ENCODE data around the gene LRRC46. TPM values are rescaled to one million over a fixed set of nuclear protein-coding genes. Genes with fewer than 3 reads are reported as not detected.

Gene LRRC46
- total and polyA plus RNA-seq, 10 of the 15 experiments (the other 5 are each of a cell fraction or from before 2014, with no cell fraction given): 0.15 to 1.8 (median 0.38) TPM; not detected in 1

DNA sequence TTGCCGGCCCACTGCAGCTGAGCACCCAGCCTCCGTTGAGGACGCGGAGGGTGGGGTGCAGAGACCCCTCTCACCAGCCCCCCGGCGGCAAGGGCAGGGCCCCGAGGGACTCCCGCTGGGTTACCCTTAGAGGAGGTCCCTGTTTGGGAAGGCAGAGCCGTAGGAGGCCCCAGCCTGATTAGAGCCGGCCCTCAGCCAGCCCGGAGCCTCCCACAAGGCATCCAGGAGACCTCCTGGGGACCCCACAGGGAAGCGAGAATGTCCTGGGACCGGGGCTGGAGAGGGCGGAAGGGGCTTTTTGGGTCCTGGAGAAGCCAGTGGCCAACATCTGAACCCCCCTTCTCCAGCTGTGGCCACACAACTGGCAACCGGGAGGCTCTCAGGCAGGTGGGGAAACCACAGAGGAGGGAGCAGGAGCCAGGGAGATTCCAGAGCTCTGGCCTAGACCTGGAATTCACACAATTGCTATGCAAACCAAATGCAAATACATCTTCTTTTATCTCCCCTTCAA, 41.2 kb downstream of the LRRC46 start:
- H3K36me3 ChIP-seq (ENCODE audit: control insufficient read depth in 2 of 2, insufficient read depth in 2 of 2, low read length in 1 of 2): no peaks in the 10 kb centered on the region
- TF ChIP-seq, protein P1, sequence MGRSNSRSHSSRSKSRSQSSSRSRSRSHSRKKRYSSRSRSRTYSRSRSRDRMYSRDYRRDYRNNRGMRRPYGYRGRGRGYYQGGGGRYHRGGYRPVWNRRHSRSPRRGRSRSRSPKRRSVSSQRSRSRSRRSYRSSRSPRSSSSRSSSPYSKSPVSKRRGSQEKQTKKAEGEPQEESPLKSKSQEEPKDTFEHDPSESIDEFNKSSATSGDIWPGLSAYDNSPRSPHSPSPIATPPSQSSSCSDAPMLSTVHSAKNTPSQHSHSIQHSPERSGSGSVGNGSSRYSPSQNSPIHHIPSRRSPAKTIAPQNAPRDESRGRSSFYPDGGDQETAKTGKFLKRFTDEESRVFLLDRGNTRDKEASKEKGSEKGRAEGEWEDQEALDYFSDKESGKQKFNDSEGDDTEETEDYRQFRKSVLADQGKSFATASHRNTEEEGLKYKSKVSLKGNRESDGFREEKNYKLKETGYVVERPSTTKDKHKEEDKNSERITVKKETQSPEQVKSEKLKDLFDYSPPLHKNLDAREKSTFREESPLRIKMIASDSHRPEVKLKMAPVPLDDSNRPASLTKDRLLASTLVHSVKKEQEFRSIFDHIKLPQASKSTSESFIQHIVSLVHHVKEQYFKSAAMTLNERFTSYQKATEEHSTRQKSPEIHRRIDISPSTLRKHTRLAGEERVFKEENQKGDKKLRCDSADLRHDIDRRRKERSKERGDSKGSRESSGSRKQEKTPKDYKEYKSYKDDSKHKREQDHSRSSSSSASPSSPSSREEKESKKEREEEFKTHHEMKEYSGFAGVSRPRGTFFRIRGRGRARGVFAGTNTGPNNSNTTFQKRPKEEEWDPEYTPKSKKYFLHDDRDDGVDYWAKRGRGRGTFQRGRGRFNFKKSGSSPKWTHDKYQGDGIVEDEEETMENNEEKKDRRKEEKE (IDR thresholded peaks at IDR 0.05): no peak
- no peak for TF ChIP-seq JUND (IDR thresholded peaks at IDR 0.05; ENCODE audit: low read depth, low read length)
- no peak for TF ChIP-seq CREB1 (IDR thresholded peaks at IDR 0.05; ENCODE audit: low read depth)
- TF ChIP-seq NFYA (IDR thresholded peaks at IDR 0.05; ENCODE audit: borderline replicate concordance, low read depth, low read length): no peak
- TF ChIP-seq, protein P2, sequence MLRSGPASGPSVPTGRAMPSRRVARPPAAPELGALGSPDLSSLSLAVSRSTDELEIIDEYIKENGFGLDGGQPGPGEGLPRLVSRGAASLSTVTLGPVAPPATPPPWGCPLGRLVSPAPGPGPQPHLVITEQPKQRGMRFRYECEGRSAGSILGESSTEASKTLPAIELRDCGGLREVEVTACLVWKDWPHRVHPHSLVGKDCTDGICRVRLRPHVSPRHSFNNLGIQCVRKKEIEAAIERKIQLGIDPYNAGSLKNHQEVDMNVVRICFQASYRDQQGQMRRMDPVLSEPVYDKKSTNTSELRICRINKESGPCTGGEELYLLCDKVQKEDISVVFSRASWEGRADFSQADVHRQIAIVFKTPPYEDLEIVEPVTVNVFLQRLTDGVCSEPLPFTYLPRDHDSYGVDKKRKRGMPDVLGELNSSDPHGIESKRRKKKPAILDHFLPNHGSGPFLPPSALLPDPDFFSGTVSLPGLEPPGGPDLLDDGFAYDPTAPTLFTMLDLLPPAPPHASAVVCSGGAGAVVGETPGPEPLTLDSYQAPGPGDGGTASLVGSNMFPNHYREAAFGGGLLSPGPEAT (IDR thresholded peaks at IDR 0.05; ENCODE audit: low read depth): no peak
- TF ChIP-seq ZNF274 (IDR thresholded peaks at IDR 0.05; ENCODE audit: insufficient read depth, insufficient read length): no peak
- TF ChIP-seq CHD2 (IDR thresholded peaks at IDR 0.05; ENCODE audit: borderline replicate concordance, low read depth, low read length): no peak
- H3K4me3 ChIP-seq: no peak overlapping the region
- POLR2A ChIA-PET: no interaction called here
- ATAC-seq (no peak; the same call in 2 of the 3 replicates), FAIRE-seq (no peak), DNase-seq (ENCODE audit: low read depth, low spot score) (no peak)
- CTCF ChIA-PET: interaction anchor here (1.8 kb wide), 1 partner anchor 30 kb away, joined by 9 read pairs; no protein-coding TSS in a partner anchor
- H3K4me2 ChIP-seq (ENCODE audit: control insufficient read depth, insufficient read depth): peak overlapping the region; percentile 13; the same call in 1 of the 2 replicates
- H3K9me3 ChIP-seq (replicated peaks; ENCODE audit: control insufficient read depth, insufficient read depth, low read length): no peaks in the 10 kb centered on the region
- no peak overlapping the region for H2AFZ ChIP-seq (ENCODE audit: control insufficient read depth, low read depth, low read length)
- no peaks in the 10 kb centered on the region for H3K79me2 ChIP-seq (ENCODE audit: control insufficient read depth, insufficient read depth, low read length)
- intact Hi-C loops (cut with micrococcal nuclease; ENCODE audit: unreplicated experiment): no loop called here
- no peaks in the 10 kb centered on the region for H4K20me1 ChIP-seq (ENCODE audit: control insufficient read depth, insufficient read depth)
- RAD21 ChIA-PET (ENCODE audit: unreplicated experiment): no interaction called here
- SMC1A ChIA-PET (ENCODE audit: uncharacterized antibody, unreplicated experiment): interaction anchor here (1.2 kb wide), 1 partner anchor 30 kb away, joined by 3 read pairs; no protein-coding TSS in a partner anchor
- WGBS (ENCODE audit: insufficient coverage, insufficient replicate concordance, low lambda C conversion rate, missing lambda C conversion rate): 50% methylated on average over 15 of the region's 15 CpGs
- peaks cover 6% of the 10 kb centered on the region; the same call in 1 of the 2 replicates for H3K4me1 ChIP-seq (ENCODE audit: control insufficient read depth, insufficient read depth, low read length)
- in situ Hi-C loops (cut with MboI): no loop called here
- BruUV-seq (replicated peaks): no TSS peak
- peaks cover 0 to 7% of the 10 kb centered on the region in 2 experiments for H3K27me3 ChIP-seq (replicated peaks in 1 of 2; ENCODE audit: control insufficient read depth in 2 of 2, insufficient read depth in 2 of 2, low read length in 1 of 2)
- no peak overlapping the region for H3K27ac ChIP-seq (ENCODE audit: control insufficient read depth, insufficient read depth)
- no peak overlapping the region for H3K9ac ChIP-seq (ENCODE audit: control insufficient read depth, insufficient read depth, low read length)
